ENCODE results near the gene FTO. TPM values are rescaled to one million over a fixed set of nuclear protein-coding genes. Genes with fewer than 3 reads are reported as not detected.

FTO gene
- total RNA-seq, 1 donor from 2014 or later, result 91.0 TPM

GRCh38 chr16:53708490-53708889 is 4.5 kb downstream of the FTO start:
- no peak for DNase-seq (ENCODE audit: low spot score)

GRCh38 chr16:53711390-53711789 is 7.4 kb downstream of the FTO start:
- no peak for DNase-seq (ENCODE audit: low spot score)

- DNase-seq (ENCODE audit: low spot score), result no peak
These were observed 8.1 kb downstream of the FTO start for GRCh38 chr16:53712065-53712464.

- no peak for DNase-seq (ENCODE audit: low spot score)
These were observed 9.6 kb downstream of the FTO start for GRCh38 chr16:53713403-53714204.

- DNase-seq (ENCODE audit: low spot score), result no peak
These were observed 10.5 kb downstream of the FTO start for GRCh38 chr16:53714205-53715022.

- no peak for DNase-seq (ENCODE audit: low spot score)
These were observed 11.0 kb downstream of the FTO start for GRCh38 chr16:53715023-53715384.

- DNase-seq (ENCODE audit: low spot score), result no peak
These were observed 13.6 kb downstream of the FTO start for GRCh38 chr16:53717577-53717976.

GRCh38 chr16:53721017-53721416 is 17.1 kb downstream of the FTO start:
- DNase-seq (ENCODE audit: low spot score), result no peak

GRCh38 chr16:53726625-53727024 is 22.7 kb downstream of the FTO start:
- no peak for DNase-seq (ENCODE audit: low spot score)

GRCh38 chr16:53730693-53731092 is 26.7 kb downstream of the FTO start:
- DNase-seq (ENCODE audit: low spot score), result no peak

- no peak for DNase-seq (ENCODE audit: low spot score)
These were observed 28.5 kb downstream of the FTO start for GRCh38 chr16:53732296-53732929.

- DNase-seq (ENCODE audit: low spot score), result no peak
These were observed 31.0 kb downstream of the FTO start for GRCh38 chr16:53734908-53735307.

- DNase-seq (ENCODE audit: low spot score), result no peak
These were observed 32.3 kb downstream of the FTO start for GRCh38 chr16:53736297-53736696.

- DNase-seq (ENCODE audit: low spot score), result no peak
These were observed 33.6 kb downstream of the FTO start for GRCh38 chr16:53737552-53737951.

GRCh38 chr16:53740476-53740875 is 36.5 kb downstream of the FTO start:
- DNase-seq (ENCODE audit: low spot score), result no peak

GRCh38 chr16:53740933-53741531 is 37.1 kb downstream of the FTO start:
- no peak for DNase-seq (ENCODE audit: low spot score)

GRCh38 chr16:53741546-53741945 is 37.6 kb downstream of the FTO start:
- no peak for DNase-seq (ENCODE audit: low spot score)

GRCh38 chr16:53743149-53743566 is 39.2 kb downstream of the FTO start:
- DNase-seq (ENCODE audit: low spot score), result no peak

- no peak for DNase-seq (ENCODE audit: low spot score)
These were observed 40.5 kb downstream of the FTO start for GRCh38 chr16:53744449-53744848.

- no peak for DNase-seq (ENCODE audit: low spot score)
These were observed 41.1 kb downstream of the FTO start for GRCh38 chr16:53745086-53745485.

- no peak for DNase-seq (ENCODE audit: low spot score)
These were observed 41.9 kb downstream of the FTO start for GRCh38 chr16:53745753-53746266.
